8988T (cell line): ENCODE data around the gene RNF130.
A peak's percentile ranks its signal among the peaks of the same experiment; 100 is the strongest.

ENCODE experiments used
- DNase-seq: peaks from one replicate; pipeline ENCODE4 v3.0.0; 2011

RNF130 gene

DNA sequence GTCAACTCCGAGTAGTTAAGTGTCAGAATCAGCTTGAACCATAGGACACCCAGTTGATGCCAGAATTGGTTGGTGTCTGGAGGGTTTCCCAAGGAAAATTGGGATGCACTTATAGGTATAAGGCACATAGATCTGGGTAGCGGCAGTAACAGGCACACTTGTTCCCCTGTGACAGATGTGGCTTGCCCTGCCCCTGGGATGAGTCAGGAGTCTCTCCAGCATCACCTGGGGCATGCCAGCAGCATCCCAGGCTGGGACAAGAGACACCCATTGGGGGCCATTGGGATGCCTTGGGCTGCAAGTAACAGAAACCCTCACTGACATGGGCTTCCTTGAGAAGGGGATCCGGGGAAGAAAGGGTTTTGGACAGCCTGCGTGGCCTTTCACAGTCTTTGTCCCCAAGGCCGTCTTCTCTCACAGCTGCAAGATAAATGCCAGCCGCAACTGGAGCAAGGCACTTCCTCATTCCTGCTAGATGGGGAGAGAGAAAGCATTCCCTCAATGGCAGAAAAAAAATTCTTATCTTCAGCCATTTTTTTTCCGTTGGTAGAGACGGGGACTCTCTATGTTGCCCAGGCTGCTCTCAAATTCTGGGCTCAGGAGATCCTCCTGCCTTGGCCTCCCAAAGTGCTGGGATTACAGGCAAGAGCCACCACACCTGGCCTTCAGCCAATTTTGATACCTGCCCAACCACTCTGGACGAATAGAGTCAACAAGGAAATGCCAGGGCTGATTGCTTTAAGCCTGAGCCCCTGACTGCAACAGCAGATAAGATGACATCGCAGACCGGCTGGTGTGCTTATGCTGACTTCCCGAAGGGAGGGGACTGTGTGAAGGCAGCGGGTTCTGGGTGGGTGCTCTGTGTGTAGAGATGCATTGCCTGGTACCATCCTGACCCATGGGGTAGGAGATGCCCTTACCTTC lies 13.3 kb upstream of the RNF130 start:
- no peak for DNase-seq

DNA sequence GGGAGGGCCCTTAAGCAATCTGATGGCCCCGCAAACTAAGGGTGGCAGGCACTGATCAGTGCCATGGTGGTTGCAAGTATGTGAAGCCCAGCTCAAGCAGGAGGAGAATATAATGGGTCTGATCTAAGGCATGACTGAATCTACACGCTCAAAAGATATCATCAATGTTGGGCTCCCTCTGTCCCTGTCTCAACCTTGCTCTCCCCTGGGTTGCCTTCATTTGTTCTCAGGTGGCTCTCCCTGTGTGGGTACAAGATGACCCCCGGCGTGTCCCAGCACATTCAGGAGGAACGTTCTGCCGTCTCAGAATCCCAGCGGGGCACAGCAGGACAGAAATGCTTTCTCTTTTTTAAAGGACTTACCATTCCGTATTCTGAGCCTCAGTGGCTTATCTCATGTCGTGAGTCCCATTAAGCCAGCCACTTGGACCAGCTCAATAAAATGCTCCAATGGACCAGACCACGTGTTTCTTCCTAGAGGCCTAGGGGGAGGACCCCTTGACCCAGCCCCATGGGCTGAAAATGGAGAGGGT lies 12.0 kb upstream of the RNF130 start:
- DNase-seq = no peak

DNA sequence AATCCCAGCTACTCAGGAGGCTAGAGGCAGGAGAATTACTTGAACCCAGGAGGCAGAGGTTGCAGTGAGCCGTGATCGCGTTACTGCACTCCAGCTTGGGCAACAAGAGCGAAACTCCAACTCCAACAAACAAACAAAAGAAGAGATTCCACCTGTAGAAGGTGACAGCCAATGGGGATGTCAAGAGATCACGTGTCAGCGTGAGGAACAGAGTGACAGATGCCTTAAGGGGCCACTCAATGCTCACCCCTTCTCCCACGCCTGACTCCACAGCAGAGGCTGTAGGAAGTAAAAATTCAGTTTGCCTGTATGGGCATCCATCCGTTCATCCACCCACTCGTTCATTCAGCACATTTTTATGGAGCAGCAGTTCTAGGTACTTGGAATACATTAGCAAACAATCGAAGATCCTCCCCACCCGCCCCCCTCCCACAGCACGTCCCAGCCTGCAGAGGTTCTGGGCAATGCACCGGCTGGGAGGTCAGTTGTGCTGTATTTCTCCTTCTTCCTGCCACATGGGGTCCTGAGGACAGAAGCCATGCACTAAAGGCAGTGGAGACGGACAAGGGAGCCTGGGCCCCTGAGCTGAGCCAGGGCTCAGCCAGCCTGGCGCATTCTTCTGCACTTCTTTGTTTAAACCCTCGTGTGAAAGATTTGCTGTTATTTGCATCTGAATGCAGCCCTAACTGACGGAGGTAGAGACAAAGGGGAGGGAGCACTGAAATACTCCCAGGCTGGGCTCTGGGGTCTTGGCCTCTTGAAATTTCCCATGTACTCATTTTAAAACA lies 11.3 kb upstream of the RNF130 start:
- no peak for DNase-seq

DNA sequence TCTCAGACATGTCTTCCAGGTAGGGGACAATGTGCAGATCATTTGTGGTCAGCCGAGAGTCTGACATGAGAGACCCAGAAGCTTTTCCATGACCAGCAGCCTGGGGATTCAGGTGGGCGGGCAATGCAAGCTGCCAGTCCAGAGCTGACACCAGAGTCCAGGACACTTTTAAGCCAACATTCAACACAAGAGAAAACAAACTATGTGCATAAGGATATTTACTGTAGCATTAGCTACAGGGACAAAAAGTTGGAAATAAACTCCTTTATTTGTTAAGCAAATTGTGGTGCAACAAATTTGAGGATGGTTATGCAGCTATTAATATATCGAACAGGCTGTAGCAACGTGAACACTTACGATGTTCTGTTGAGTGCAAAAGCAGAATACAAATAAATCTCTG lies 9.9 kb upstream of the RNF130 start:
- DNase-seq = no peak

DNA sequence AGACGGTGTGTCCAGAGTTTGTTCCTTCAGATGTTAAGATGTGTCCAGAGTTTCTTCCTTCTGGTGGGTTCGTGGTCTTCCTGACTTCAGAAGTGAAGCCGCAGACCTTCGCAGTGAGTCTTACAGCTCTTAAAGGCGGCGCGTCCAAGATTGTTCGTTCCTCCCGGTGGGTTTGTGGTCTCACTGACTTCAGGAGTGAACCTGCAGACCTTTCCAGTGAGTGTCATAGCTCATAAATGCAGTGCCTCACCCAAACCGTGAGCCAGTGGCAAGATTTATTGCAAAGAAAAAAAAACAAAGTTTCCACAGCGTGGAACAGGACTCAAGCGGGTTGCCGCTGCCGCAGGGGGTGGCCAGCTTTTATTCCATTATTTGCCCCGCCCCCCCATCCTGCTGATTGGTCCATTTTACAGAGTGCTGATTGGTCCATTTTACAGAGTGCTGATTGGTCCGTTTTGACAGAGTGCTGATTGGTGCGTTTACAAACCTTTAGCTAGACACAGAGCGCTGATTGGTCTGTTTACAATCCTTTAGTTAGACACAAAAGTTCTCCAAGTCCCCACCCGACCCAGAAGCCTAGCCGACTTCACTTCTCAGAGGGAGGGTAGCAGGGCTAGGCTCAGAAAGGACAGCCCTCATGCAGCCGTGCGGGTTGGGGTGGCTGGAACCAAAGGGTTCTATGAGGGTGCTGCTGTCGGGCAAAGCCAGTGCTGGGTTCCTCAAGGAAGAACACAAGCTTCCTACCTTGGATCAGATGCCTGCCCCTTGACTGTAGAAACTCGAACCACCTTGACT lies 9.1 kb upstream of the RNF130 start:
- no peak for DNase-seq

DNA sequence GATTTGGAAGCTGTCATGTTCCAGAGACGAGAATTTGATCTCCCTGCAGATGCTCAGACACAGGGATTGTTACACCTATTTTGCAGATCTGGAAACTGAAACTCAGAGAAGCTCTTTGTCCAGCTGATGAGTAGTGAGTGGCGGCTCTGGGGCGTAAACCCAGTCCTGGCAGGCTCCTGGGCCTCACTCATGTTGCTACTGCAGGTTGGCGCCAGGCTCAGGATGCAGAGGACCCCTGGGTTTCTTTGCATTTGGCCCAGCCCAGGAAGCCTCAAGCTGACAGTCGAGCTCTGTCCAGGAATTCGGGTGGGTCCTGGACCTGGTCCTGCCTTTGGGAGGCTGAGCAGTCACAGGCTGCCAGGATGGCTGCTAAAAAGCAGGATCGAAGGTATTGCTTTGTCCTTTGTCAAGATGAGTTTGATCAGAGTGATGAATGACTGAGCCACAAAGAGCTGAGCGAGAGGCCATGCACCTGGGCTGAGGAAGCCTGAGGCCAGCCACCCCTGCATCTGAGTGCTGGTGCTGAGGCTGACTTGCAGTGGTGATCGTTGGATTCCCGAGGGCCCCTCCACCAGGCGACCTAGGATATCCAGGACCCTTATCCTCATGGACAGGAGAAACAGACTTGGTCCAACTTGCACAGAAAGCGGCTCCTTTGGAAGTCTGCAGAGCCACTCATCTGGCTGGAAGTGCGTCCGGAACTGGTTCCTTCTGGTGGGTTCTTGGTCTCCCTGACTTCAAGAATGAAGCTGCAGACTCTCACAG lies 8.3 kb upstream of the RNF130 start:
- no peak for DNase-seq

DNA sequence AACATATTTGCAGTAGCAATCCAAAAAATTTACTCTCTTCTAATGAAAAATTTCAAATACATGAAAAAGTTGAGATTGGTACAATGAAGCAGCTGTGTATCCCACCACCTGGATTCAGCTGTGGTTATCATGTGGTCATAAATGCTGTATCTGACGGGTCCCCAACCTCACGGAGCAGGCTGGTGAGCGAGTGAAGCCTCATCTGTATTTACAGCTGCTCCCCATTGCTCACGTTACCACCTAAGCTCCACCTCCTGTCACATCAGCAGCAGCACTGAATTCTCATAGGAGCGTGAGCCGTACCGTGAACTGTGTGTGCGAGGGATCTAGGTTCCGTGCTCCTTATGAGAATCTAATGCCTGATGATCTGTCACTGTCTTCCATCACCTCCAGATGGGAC lies 6.8 kb upstream of the RNF130 start:
- DNase-seq = no peak

DNA sequence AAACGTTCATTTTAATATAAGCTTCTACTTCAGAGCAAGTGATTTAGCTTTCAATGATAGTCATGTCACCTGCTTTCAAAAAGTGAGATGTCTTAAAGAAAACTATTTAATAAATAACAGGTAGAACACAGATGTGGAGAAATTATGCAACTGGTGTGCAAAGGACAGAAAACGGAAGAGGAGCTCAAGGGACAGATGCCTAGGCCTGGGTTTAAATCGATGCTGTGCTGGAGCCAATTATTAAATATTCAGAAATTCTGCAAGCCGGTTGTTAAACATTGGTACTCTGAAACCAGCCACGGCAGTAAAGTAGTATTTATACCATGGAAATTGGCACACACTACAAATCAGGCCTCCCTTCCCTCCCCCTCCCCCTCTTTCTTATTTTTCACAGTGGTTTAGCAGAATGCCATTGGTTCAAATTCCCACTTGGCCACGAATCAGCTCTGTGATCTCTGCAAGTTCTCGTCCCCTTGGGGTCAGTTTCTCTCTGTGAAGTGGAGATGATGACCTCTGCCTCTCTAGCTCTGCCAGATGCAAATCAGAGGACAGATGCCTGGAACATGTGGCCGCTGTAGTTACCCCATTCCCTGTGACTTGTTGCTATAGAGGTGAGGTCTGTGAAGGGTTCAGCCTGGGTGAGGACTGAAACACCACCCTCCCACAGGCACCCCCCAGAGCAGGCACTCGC lies 6.2 kb upstream of the RNF130 start:
- no peak for DNase-seq

DNA sequence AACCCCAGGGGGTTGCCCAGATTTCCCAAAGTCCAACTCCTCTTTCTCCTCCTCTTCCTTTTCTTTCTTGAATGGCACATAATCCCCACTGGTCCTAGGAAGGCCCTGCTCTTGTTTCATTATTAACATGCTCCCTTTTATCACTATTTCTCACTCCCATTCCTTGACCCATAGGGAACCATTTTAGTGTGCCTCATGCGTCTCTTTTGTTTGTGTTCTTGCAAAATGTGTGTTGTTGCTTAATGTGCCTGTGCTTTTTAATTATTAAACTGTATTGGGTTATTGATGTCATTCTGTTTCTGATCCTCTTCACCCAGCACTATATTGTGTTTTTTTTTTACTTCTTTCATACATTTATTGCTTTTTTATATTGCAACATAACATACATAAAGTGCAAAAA lies 4.1 kb upstream of the RNF130 start:
- no peak for DNase-seq

DNA sequence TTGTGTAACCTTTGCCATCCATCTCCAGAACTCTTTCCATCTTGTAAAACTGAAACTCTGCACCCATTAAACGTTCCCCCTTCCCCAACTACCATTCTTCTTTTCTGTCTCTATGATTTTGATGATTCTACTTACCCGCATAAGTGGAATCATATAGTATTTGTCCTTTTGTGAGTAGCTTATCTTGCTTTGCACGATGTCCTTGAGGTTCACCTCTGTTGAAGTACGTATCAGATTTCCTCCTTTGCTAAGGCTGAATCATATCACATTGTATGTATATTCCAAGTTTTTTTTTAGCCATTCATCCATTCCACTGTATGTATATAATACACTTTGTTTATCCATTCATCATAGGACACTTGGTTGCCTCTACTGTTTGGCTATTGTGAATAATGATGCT lies 2.9 kb upstream of the RNF130 start:
- no peak for DNase-seq

DNA sequence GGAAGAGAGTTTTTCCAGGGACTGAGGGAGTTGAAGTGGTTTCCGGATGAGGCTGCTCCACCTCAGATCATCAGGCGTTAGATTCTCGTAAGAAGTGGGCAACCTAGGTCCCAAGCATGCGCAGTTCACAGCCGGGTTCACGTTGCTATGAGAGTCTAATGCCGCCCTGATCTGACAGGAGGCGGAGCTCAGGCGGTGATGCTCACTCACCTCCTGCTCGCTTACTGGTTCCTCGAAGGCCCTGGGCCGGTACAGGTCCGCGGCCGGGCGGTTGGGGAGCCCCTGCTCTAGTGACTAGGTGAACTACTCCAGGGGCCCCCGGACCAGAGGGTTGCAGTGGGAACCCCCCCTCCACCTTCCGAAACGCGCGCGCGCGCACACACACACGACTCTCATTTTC lies 997 bp upstream of the RNF130 start:
- DNase-seq = no peak

DNA sequence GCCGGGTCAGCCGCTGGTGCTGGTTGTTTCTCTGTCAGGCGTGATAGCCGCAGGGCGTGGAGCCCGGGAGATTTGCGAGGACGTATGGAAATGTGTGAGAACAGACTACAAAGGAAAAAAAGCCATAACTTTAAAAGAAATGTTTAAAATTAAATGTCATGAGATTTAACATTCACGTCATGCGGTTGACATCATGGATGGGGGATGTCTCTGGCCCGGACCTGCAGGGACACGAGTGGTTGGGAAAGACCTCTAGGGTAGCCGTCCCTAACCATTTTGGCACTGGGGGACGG lies 643 bp upstream of the RNF130 start:
- no peak for DNase-seq

DNA sequence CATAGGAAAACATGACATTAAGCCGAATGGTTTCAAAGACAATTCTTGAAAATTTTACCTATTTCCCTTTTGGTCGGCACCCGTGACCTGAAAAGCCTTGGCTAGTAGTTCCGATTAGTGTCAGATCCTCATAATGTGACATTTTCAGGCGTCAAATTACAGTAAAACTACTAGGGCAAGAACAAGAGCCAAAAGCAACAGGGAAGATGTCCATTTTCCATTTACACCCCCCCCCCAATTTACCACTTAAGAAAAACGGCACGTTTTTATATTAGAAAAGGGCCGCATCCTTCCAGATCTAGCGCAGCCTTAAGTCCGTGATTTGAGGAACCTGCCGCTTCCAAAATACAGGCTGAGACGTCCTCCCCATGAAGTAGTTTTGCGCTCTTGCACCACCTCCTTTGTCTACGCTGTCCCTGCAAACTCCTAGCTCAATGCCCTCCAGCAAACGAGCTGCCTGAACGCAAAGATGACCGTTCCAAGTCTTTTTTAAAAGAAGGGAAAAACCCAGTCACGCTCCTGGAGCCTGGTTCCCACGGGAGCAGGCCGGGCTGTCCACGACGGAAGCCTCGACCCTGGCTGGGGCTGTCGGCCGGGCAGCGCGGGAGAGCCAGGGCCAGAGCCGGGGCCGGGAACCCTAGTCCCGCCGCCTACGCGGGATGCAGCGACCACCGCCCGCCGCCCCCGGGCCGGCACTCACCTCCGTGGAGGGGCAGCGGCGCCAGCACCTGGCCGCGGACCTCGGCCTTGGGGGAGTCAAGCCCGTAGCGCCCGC lies 616 bp downstream of the RNF130 start:
- DNase-seq = peak; percentile 57

DNA sequence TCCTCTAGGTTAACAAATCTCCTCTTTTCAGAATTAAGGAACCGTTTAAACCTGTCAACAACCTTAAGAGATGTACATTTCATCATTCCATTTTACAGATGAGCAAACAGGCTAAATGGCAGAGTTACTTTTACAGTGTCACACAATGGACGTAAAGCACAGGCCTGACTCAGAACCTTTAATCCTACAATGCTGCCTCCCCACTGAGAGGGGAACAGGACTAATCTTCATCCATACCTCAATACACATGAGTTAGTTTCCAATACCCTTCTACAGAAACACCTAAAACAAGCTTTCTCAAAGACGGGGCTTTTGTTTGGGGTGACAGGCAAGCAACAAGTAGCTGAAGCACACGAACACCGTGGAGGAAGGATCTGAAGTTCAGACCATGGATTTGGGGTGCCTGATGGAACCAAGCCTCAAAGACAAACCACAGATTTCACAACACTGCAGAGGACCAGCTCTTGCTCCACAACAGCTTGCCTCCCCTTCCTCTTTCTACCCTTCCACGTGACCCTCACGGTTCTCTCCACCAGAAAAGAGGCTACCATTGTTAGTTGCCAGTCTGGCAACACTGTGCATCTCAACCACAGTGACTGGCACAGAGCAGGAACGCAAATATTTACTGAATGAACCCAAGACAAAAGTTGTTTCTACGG lies 1.8 kb downstream of the RNF130 start:
- DNase-seq = no peak

DNA sequence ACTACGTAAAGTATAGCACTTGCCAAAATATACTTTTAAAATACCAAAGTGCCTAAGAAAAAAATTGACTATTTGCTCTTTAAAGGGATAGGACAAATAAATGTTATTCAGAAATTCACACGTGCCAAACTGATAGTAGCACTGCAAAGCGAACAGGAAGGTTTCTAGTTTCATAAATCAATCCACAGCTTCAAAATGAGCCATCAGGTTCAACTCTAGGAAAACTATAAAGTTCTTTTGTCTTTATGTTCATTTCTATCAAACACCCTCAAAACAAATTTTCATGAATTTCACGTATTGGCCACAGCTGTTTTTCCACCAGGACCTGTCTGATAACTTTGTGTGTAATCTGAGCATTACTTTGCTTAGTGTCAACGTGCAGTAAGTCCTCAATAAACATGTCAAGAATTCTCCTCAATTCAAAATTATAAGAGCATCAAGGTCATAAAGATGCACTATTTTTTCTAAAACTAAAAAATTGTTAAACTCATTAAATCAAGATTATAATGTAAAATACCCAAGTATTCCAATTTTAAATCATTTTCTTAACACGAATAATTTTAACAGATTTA lies 3.0 kb downstream of the RNF130 start:
- DNase-seq = no peak

DNA sequence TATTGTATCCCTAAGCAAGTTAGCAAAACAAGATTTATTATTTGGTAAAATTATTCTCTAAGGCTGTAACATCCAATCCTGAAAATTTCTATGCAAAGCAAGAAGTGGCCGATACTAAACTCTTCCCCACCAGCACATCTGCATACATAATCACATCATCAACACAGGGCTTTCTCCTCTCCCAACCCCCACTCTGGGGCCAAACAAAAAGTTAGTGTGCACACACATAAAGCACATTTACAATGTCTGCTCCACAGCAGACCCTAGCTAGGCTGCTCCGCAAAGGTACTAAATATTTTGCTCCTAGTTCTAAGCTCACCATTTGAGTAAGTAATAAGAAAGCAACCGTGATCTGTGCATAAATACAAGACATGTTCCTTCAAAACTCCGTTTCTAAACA lies 3.6 kb downstream of the RNF130 start:
- DNase-seq = no peak

DNA sequence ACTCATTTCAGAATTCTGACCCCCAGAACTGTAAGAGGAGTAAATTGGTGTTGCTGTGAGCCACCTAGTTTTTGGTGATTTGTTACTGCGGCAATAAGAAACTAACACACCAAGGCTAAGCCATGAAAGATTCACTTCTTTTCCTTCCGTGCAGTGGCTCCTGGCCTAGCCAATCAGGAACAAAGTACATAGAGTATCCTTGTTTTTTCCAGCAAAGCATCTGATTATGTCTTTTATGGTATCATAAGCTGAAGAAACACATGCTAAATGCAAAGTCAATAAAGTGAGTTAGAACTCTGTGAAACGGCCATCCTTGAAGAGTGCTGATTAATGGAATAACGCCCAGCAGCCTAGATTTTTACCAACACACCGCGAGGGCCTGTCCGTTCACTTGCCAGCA lies 11.4 kb downstream of the RNF130 start:
- no peak for DNase-seq

DNA sequence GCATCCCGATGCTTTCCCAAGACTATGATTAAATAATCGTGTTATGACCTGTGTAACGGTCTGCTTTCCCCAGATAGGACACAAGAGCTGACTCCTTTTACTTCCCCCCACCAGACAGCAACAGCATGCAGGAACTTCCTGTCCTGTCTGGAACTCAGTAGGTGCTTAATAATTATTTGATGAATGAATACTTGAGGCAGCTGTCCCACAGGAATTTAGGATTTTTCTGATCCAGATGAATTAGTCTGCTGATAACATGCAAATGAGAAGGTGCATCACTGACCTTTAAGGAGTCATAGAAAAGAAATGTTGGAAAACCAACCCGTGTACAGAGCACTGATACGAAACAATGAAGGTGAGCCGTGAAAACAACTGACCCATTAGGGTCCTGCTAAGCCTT lies 12.2 kb downstream of the RNF130 start:
- DNase-seq = no peak

DNA sequence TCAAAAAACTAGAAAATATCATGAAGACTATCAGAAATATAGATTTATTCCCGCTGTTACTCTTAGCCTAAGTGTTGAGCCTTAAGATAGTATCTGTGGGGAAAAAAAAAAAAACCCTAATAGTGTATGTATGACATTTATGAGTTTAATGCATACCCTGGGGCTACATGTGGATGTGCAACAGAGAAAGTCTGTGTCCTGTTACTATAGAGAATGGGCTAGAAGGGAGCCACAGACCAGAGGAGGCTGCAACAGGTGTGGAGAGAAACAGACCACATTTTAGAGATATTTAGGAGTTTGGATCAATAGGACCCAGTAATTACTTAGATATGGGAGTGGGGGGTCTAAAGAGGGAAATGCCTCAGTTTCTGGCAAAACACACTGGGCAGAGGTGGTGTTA lies 15.4 kb downstream of the RNF130 start:
- DNase-seq = no peak

DNA sequence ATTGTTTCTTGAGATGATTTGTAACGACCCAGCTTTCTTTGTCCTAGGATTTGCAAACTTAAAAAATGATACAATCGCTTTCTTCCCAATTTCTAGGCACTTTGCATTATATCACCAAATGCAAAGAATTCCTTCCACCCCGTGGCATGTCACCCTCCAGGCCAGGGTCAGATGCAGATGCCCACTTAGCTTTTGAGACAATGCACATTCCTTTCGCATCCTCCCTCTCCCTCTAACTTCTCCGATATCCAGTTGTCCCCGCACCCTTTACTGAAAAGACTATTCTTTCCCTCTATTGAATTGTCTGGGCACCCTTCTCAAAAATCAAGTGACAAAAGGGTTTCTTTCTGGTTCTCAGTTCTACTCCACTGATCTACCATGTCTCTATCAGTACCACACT lies 17.3 kb downstream of the RNF130 start:
- DNase-seq = no peak
